Ascending aorta (tissue), 2 donors: ENCODE data around the gene ATP10A. TPM values are rescaled to one million over a fixed set of nuclear protein-coding genes. Genes with fewer than 3 reads are reported as not detected.
"Not testable (repeated sequence)": the region's sequence is repeated elsewhere in the genome, so short reads cannot be mapped to it uniquely, and the experiment has no call there.

ENCODE experiments used
- DNase-seq, 2 donors: peaks; one replicate each; pipeline ENCODE4 v3.0.0-alpha.2; 2019; ENCODE audit warnings: low spot score in 2 of 2
- H3K27ac ChIP-seq, 2 donors: fragments of 200-600 bp; sonication (generic); one replicate each; pipeline ENCODE4 v1.5.1; 2016 to 2017; ENCODE audit warnings: mild to moderate bottlenecking in 1 of 2
- H3K27me3 ChIP-seq: fragments of 200-600 bp; sonication (generic); one replicate; pipeline ENCODE4 v1.5.1; 2017
- H3K36me3 ChIP-seq, 2 donors: fragments of 200-600 bp; sonication (generic); one replicate each; pipeline ENCODE4 v1.5.1; 2016
- H3K4me1 ChIP-seq, 2 donors: fragments of 200-600 bp; sonication (generic); one replicate each; pipeline ENCODE4 v1.5.1; 2016 to 2017; ENCODE audit warnings: mild to moderate bottlenecking in 1 of 2
- H3K4me3 ChIP-seq, 2 donors: fragments of 200-600 bp; sonication (generic); one replicate each; pipeline ENCODE4 v1.5.1; 2016 to 2017; ENCODE audit warnings: mild to moderate bottlenecking in 1 of 2
- H3K9me3 ChIP-seq, 2 donors: fragments of 200-600 bp; sonication (generic); one replicate each; pipeline ENCODE4 v1.5.1; 2016
- CTCF ChIP-seq, 3 experiments: fragments of 200-600 bp in 2 of 3; fragments of 450-650 bp in 1 of 3; sonication (generic) in 2 of 3; IDR thresholded peaks; one replicate each; pipeline ENCODE4 v1.5.1; 2016 to 2019; ENCODE audit warnings: antibody characterized with exemption in 3 of 3, mild to moderate bottlenecking in 1 of 3, moderate library complexity in 1 of 3
- intact Hi-C: fragments of 100-400 bp; cut with DNase I; formaldehyde crosslinking; loops from one replicate; pipeline ENCODE4 v1.15.1; 2023
- total RNA-seq: library from RNA; depleted of rRNA; stranded (reverse); fragments of >200 nt; gene quantifications from one replicate; pipeline ENCODE4 v1.1.0, GENCODE V29; 2016

Gene ATP10A
- total RNA-seq, 1 donor from 2014 or later: 26.7 TPM

GRCh38 chr15:25772500-25772899 lies 90.6 kb downstream of the ATP10A start:
- Histone ChIP-seq H3K36me3 (no peaks in the 10 kb centered on the region), H3K27me3 (no peaks in the 10 kb centered on the region), H3K9me3 (no peaks in the 10 kb centered on the region), H3K4me3 (no peak overlapping the region), H3K27ac (no peak overlapping the region), H3K4me1 (peaks cover 5 to 18% of the 10 kb centered on the region in 2 donors)
- DNase-seq: no peak
- intact Hi-C loops: no loop called here
- TF ChIP-seq CTCF (IDR thresholded peaks at IDR 0.05): no peak

GRCh38 chr15:25771736-25772135 lies 91.4 kb downstream of the ATP10A start:
- intact Hi-C loops, H3K36me3 ChIP-seq, DNase-seq, H3K27me3 ChIP-seq, H3K9me3 ChIP-seq, H3K4me3 ChIP-seq, H3K27ac ChIP-seq: not testable (repeated sequence)
- peaks cover 2 to 11% of the 10 kb centered on the region in 2 donors for H3K4me1 ChIP-seq

GRCh38 chr15:25771338-25771706 lies 91.8 kb downstream of the ATP10A start:
- no peak for DNase-seq
- TF ChIP-seq CTCF (IDR thresholded peaks at IDR 0.05): no peak
- H3K36me3 ChIP-seq: peaks cover 3 to 5% of the 10 kb centered on the region in 2 donors
- peaks cover 2 to 10% of the 10 kb centered on the region in 2 donors for H3K4me1 ChIP-seq
- intact Hi-C loops: no loop called here
- no peak overlapping the region for H3K27ac ChIP-seq
- H3K9me3 ChIP-seq: no peaks in the 10 kb centered on the region
- H3K4me3 ChIP-seq: no peak overlapping the region
- no peaks in the 10 kb centered on the region for H3K27me3 ChIP-seq

- no peak for TF ChIP-seq CTCF (IDR thresholded peaks at IDR 0.05)
- no peaks in the 10 kb centered on the region for H3K9me3 ChIP-seq
- H3K4me3 ChIP-seq: no peak overlapping the region
- no peak for DNase-seq
- intact Hi-C loops: no loop called here
- H3K27ac ChIP-seq: no peak overlapping the region
- H3K36me3 ChIP-seq: peaks cover 4 to 5% of the 10 kb centered on the region in 2 donors
- H3K4me1 ChIP-seq: peaks cover 2 to 10% of the 10 kb centered on the region in 2 donors
- no peaks in the 10 kb centered on the region for H3K27me3 ChIP-seq
These were observed 92.3 kb downstream of the ATP10A start for GRCh38 chr15:25770618-25771337.

GRCh38 chr15:25770031-25770430 lies 93.1 kb downstream of the ATP10A start:
- no peak for DNase-seq
- intact Hi-C loops: no loop called here

More at GRCh38 chr15:25770031-25770430, 93.1 kb downstream of the ATP10A start:
- TF ChIP-seq CTCF (IDR thresholded peaks at IDR 0.05): no peak
- no peaks in the 10 kb centered on the region for H3K27me3 ChIP-seq
- H3K36me3 ChIP-seq: peaks cover 6 to 11% of the 10 kb centered on the region in 2 donors
- H3K4me3 ChIP-seq: no peak overlapping the region
- no peak overlapping the region for H3K27ac ChIP-seq
- H3K4me1 ChIP-seq: peaks cover 2 to 7% of the 10 kb centered on the region in 2 donors
- no peaks in the 10 kb centered on the region for H3K9me3 ChIP-seq
